Stimulated activated CD4-positive, alpha-beta T cell treated with anti-CD3 and anti-CD28 coated beads, TNF-alpha, amount 100 ng/mL, for 48 hours (primary cell): Measurements from ENCODE around the gene CSPG4.
"Not testable (repeated sequence)": the region's sequence is repeated elsewhere in the genome, so short reads cannot be mapped to it uniquely, and the experiment has no call there.

Source experiments
- DNase-seq, 3 donors: peaks; one replicate each; pipeline ENCODE4 v3.0.0-alpha.2; 2020; ENCODE audit warnings: low read depth in 3 of 3

CSPG4 gene

GRCh38 chr15:75712668-75713337 lies at the start of gene CSPG4:
Gene CSPG4 (minus strand): TSS chr15:75712848. CDS start chr15:75712755, 93 bp downstream.
- no peak for DNase-seq

- DNase-seq: not testable (repeated sequence)
These were observed 49.7 kb upstream of the CSPG4 start for GRCh38 chr15:75762357-75762718.

GRCh38 chr15:75761446-75762356 lies 49.1 kb upstream of the CSPG4 start:
- no peak for DNase-seq

GRCh38 chr15:75760704-75761435 lies 48.2 kb upstream of the CSPG4 start:
- no peak for DNase-seq

- not testable (repeated sequence) for DNase-seq
These were observed 47.5 kb upstream of the CSPG4 start for GRCh38 chr15:75760131-75760520.

GRCh38 chr15:75759416-75760130 lies 46.9 kb upstream of the CSPG4 start:
- no peak for DNase-seq

GRCh38 chr15:75758071-75758872 lies 45.6 kb upstream of the CSPG4 start:
- DNase-seq: peak; percentile 45 to 59 (median 46)

GRCh38 chr15:75754871-75755270 lies 42.2 kb upstream of the CSPG4 start:
- DNase-seq: not testable (repeated sequence)

GRCh38 chr15:75753145-75753544 lies 40.5 kb upstream of the CSPG4 start:
- DNase-seq: no peak

GRCh38 chr15:75751891-75752290 lies 39.2 kb upstream of the CSPG4 start:
- DNase-seq: no peak

- no peak for DNase-seq
These were observed 38.6 kb upstream of the CSPG4 start for GRCh38 chr15:75751116-75751875.

GRCh38 chr15:75750261-75751050 lies 37.8 kb upstream of the CSPG4 start:
- no peak for DNase-seq

GRCh38 chr15:75749820-75750219 lies 37.2 kb upstream of the CSPG4 start:
- no peak for DNase-seq

- DNase-seq: peak; percentile 25 to 36 (median 31)
These were observed 36.2 kb upstream of the CSPG4 start for GRCh38 chr15:75748882-75749281.

GRCh38 chr15:75747121-75747520 lies 34.5 kb upstream of the CSPG4 start:
- DNase-seq: not testable (repeated sequence)

GRCh38 chr15:75745305-75745704 lies 32.7 kb upstream of the CSPG4 start:
- DNase-seq: no peak

GRCh38 chr15:75742346-75742745 lies 29.7 kb upstream of the CSPG4 start:
- DNase-seq: not testable (repeated sequence)

- DNase-seq: no peak
These were observed 27.1 kb upstream of the CSPG4 start for GRCh38 chr15:75739791-75740190.

GRCh38 chr15:75738647-75739325 lies 26.1 kb upstream of the CSPG4 start:
- DNase-seq: peak; percentile 80 to 89 (median 80)
